IMR-90 (cell line): ENCODE data around the gene EPHB1. TPM values are rescaled to one million over a fixed set of nuclear protein-coding genes. Genes with fewer than 3 reads are reported as not detected.

Source experiments
- ATAC-seq: fragments of 200-7000 bp; cut with Tn5 transposase; 2 replicates; pipeline ENCODE4 v1.9.1; 2020; ENCODE audit warnings: low read depth, mild to moderate bottlenecking, moderate library complexity
- BruUV-seq: library from RNA; stranded (reverse); fragments of 400-500 nt; replicated peaks from 2 replicates; lab custom pipeline; 2021; lab: Mats Ljungman, UMichigan
- CTCF ChIA-PET: fragments of 300-600 bp; formaldehyde crosslinking; extraction: SDS; loops from one replicate; lab custom pipeline; 2021; ENCODE audit warnings: antibody characterized with exemption; lab: Yijun Ruan, JAX
- POLR2A ChIA-PET: fragments of 300-600 bp; sonication (Branson Sonifier 250); formaldehyde crosslinking; loops from one replicate; lab custom pipeline; 2022; ENCODE audit warnings: antibody characterized with exemption; ENCODE audit not compliant: unreplicated experiment; lab: Charles Lee
- DNase-seq: peaks from one replicate; pipeline ENCODE4 v3.0.0; 2013
- H2AFZ ChIP-seq: replicated peaks from 2 replicates; pipeline ENCODE3; 2013; ENCODE audit warnings: low read length, mild to moderate bottlenecking; ENCODE audit not compliant: poor library complexity
- H2AK5ac ChIP-seq: 2 replicates; pipeline ENCODE4 v1.6.1; 2013; ENCODE audit warnings: low read depth, low read length, inconsistent platforms
- H2AK9ac ChIP-seq: replicated peaks from 2 replicates; pipeline ENCODE3; 2013; ENCODE audit warnings: mild to moderate bottlenecking, low read depth, low read length, moderate library complexity; ENCODE audit not compliant: poor library complexity
- H2BK120ac ChIP-seq: 2 replicates; pipeline ENCODE4 v1.6.1; 2013; ENCODE audit warnings: low read depth, low read length, inconsistent platforms
- H2BK15ac ChIP-seq: 3 replicates; pipeline ENCODE4 v1.6.1; 2013; ENCODE audit warnings: low read depth, low read length, inconsistent platforms
- H2BK20ac ChIP-seq: 2 replicates; pipeline ENCODE4 v1.6.1; 2013; ENCODE audit warnings: low read depth, mild to moderate bottlenecking, inconsistent platforms, low read length, moderate library complexity
- H2BK5ac ChIP-seq: 2 replicates; pipeline ENCODE4 v1.6.1; 2013; ENCODE audit warnings: mild to moderate bottlenecking, low read depth, low read length, inconsistent platforms; ENCODE audit not compliant: poor library complexity, severe bottlenecking
- H3K14ac ChIP-seq: replicated peaks from 2 replicates; pipeline ENCODE4 v1.6.1; 2013; ENCODE audit warnings: low read depth, low read length, inconsistent platforms
- H3K18ac ChIP-seq: 2 replicates; pipeline ENCODE4 v1.6.1; 2013; ENCODE audit warnings: low read depth, low read length, control low read depth
- H3K23ac ChIP-seq: 2 replicates; pipeline ENCODE4 v1.6.1; 2013; ENCODE audit warnings: low read depth, low read length, inconsistent platforms
- H3K27ac ChIP-seq: 2 replicates; pipeline ENCODE4 v1.5.1; 2013; ENCODE audit warnings: mild to moderate bottlenecking, control low read depth, low read length; ENCODE audit not compliant: insufficient read depth
- H3K27me3 ChIP-seq: 2 replicates; pipeline ENCODE4 v1.6.1; 2013; ENCODE audit warnings: low read length; ENCODE audit not compliant: control insufficient read depth, insufficient read depth
- H3K36me3 ChIP-seq: 2 replicates; pipeline ENCODE4 v1.6.1; 2013; ENCODE audit warnings: low read length, mixed read lengths; ENCODE audit not compliant: control insufficient read depth, insufficient read depth
- H3K4ac ChIP-seq: 2 replicates; pipeline ENCODE4 v1.6.1; 2013; ENCODE audit warnings: low read depth, low read length, inconsistent platforms
- H3K4me1 ChIP-seq: 2 replicates; pipeline ENCODE4 v1.6.1; 2013; ENCODE audit warnings: low read length, mixed read lengths; ENCODE audit not compliant: control insufficient read depth, insufficient read depth
- H3K4me2 ChIP-seq: 2 replicates; pipeline ENCODE4 v1.6.1; 2013; ENCODE audit warnings: low read depth, mild to moderate bottlenecking, control low read depth, low read length, moderate library complexity
- H3K4me3 ChIP-seq: 2 replicates; pipeline ENCODE4 v1.5.1; 2013; ENCODE audit warnings: low read depth, mild to moderate bottlenecking, control low read depth, low read length, moderate library complexity; ENCODE audit not compliant: insufficient read depth
- H3K56ac ChIP-seq: 2 replicates; pipeline ENCODE4 v1.6.1; 2013; ENCODE audit warnings: low read length, inconsistent platforms; ENCODE audit not compliant: insufficient read depth; ENCODE audit errors: extremely low read depth
- H3K79me1 ChIP-seq, 2 experiments: 2 replicates each; pipeline ENCODE4 v1.6.1; 2013; ENCODE audit warnings: low read length in 2 of 2, inconsistent platforms in 1 of 2, low read depth in 1 of 2
- H3K9ac ChIP-seq: 2 replicates; pipeline ENCODE4 v1.6.1; 2013; ENCODE audit warnings: low read depth, low read length, control low read depth
- H3K9me1 ChIP-seq: 2 replicates; pipeline ENCODE4 v1.6.1; 2013; ENCODE audit warnings: low read length, inconsistent platforms; ENCODE audit not compliant: insufficient read depth
- H3K9me3 ChIP-seq: 2 replicates; pipeline ENCODE4 v1.6.1; 2013; ENCODE audit warnings: low read length; ENCODE audit not compliant: control insufficient read depth, insufficient read depth
- H4K20me1 ChIP-seq: 2 replicates; pipeline ENCODE4 v1.6.1; 2013; ENCODE audit warnings: low read length, inconsistent platforms; ENCODE audit not compliant: insufficient read depth
- H4K5ac ChIP-seq: 2 replicates; pipeline ENCODE4 v1.6.1; 2013; ENCODE audit warnings: mild to moderate bottlenecking, low read depth, low read length, control low read depth
- H4K8ac ChIP-seq, 2 experiments: 2 replicates each; pipeline ENCODE4 v1.6.1; 2013; ENCODE audit warnings: low read depth in 2 of 2, low read length in 2 of 2, control low read depth in 1 of 2, inconsistent platforms in 1 of 2
- H4K91ac ChIP-seq: 2 replicates; pipeline ENCODE4 v1.6.1; 2013; ENCODE audit warnings: low read depth, low read length, inconsistent platforms; ENCODE audit not compliant: insufficient read depth
- CEBPB ChIP-seq: IDR thresholded peaks from 2 replicates; pipeline ENCODE4 v1.6.1; 2012; ENCODE audit warnings: low read depth, low read length, improper control_type of control experiment
- CHD1 ChIP-seq: IDR thresholded peaks from 2 replicates; pipeline ENCODE4 v1.6.1; 2012; ENCODE audit warnings: low read depth, low read length, improper control_type of control experiment
- CTCF ChIP-seq: conservative IDR thresholded peaks from 2 replicates; pipeline ENCODE4 v1.5.1; 2012; ENCODE audit warnings: mild to moderate bottlenecking, low read depth, low read length, improper control_type of control experiment
- POLR2A ChIP-seq: IDR thresholded peaks from 2 replicates; pipeline ENCODE4 v1.6.1; 2012; ENCODE audit warnings: mild to moderate bottlenecking, low read depth, low read length
- RAD21 ChIP-seq: IDR thresholded peaks from 2 replicates; pipeline ENCODE4 v1.6.1; 2012; ENCODE audit warnings: low read length, improper control_type of control experiment
- RFX5 ChIP-seq: IDR thresholded peaks from 2 replicates; pipeline ENCODE4 v1.8.0; 2012; ENCODE audit warnings: low read depth, mild to moderate bottlenecking, low read length, moderate library complexity
- WGBS, 2 experiments: methylation state at CpG; one replicate each; pipeline versions ENCODE4 v1.1.5 to v1.1.7; 2013; ENCODE audit warnings: missing lambda C conversion rate in 2 of 2; ENCODE audit not compliant: insufficient read length in 1 of 2; ENCODE audit errors: extremely low coverage in 2 of 2; 5-methylcytosine and 5-hydroxymethylcytosine counted together
- dilution Hi-C: fragments of 300-500 bp; cut with HindIII; formaldehyde crosslinking; loops from one replicate; pipeline ENCODE4 v1.14.3; 2018; ENCODE audit warnings: low sequenced_read_pairs; ENCODE audit not compliant: unreplicated experiment
- in situ Hi-C: fragments of 300-500 bp; cut with MboI; formaldehyde crosslinking; loops from 3 replicates; pipeline ENCODE4 v1.14.3; 2019; ENCODE audit warnings: low sequenced_read_pairs, inconsistent platforms, mixed read lengths
- intact Hi-C: fragments of 100-400 bp; cut with micrococcal nuclease; formaldehyde crosslinking; loops from 2 replicates; pipeline ENCODE4 v1.10.0; 2022
- polyA plus RNA-seq, 3 experiments: library from polyadenylated mRNA; depleted of rRNA; stranded (reverse); fragments of >200 nt; gene quantifications; 2 replicates each; pipeline ENCODE4 v1.2.3, GENCODE V29; 2012; ENCODE audit warnings: low replicate concordance in 1 of 3
- total RNA-seq: library from RNA; depleted of rRNA; stranded (reverse); fragments of >200 nt; gene quantifications from 2 replicates; pipeline ENCODE4 v1.2.3, GENCODE V29; 2012
- TF ChIP-seq, protein P1 (sequence below): fragments of 150-350 bp; IDR thresholded peaks from 2 replicates; pipeline ENCODE4 v1.6.1; 2017; ENCODE audit warnings: mild to moderate bottlenecking, antibody characterized with exemption, low read length, low read depth

Gene EPHB1
- total and polyA plus RNA-seq, 2 of the 4 experiments (the other 2 are of a cell fraction): 0.17 to 0.36 TPM

GRCh38 chr3:134978658-134979057 is 183.6 kb downstream of the EPHB1 start:
- H2BK5ac ChIP-seq: no peak overlapping the region
- no peak overlapping the region for H3K14ac ChIP-seq
- no peak overlapping the region for H2AK9ac ChIP-seq
- H3K9me3 ChIP-seq: no peaks in the 10 kb centered on the region
- no peaks in the 10 kb centered on the region for H4K20me1 ChIP-seq
- no CpG with 5 or more reads among the region's 1 CpG for WGBS, 2 experiments
- POLR2A ChIA-PET: interaction anchor here (0.5 kb wide), 1 partner anchor 242 kb away, joined by 5 read pairs; no protein-coding TSS in a partner anchor
- no peaks in the 10 kb centered on the region for H3K36me3 ChIP-seq
- no peaks in the 10 kb centered on the region for H3K4me1 ChIP-seq
- no peak overlapping the region for H3K23ac ChIP-seq
- no peak overlapping the region for H3K9ac ChIP-seq
- no peak overlapping the region for H2AK5ac ChIP-seq
- no peak overlapping the region for H4K5ac ChIP-seq
- H3K27me3 ChIP-seq: no peaks in the 10 kb centered on the region
- no peak overlapping the region for H3K18ac ChIP-seq
- TF ChIP-seq CHD1 (no peak), RFX5 (no peak), RAD21 (no peak), CTCF (no peak), CEBPB (no peak), POLR2A (no peak)
- TF ChIP-seq, protein P1, sequence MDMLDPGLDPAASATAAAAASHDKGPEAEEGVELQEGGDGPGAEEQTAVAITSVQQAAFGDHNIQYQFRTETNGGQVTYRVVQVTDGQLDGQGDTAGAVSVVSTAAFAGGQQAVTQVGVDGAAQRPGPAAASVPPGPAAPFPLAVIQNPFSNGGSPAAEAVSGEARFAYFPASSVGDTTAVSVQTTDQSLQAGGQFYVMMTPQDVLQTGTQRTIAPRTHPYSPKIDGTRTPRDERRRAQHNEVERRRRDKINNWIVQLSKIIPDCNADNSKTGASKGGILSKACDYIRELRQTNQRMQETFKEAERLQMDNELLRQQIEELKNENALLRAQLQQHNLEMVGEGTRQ: no peak
- H3K56ac ChIP-seq: no peak overlapping the region
- dilution Hi-C loops: no loop called here
- H2BK120ac ChIP-seq: no peak overlapping the region
- H3K9me1 ChIP-seq: no peaks in the 10 kb centered on the region
- no peak overlapping the region for H3K4me2 ChIP-seq
- no peak overlapping the region for H4K91ac ChIP-seq
- CTCF ChIA-PET: no interaction called here
- no peaks in the 10 kb centered on the region for H3K79me1 ChIP-seq
- H4K8ac ChIP-seq: no peak overlapping the region
- no peak overlapping the region for H2AFZ ChIP-seq
- intact Hi-C loops: no loop called here
- DNase-seq: no peak
- no TSS peak for BruUV-seq
- H2BK15ac ChIP-seq: no peak overlapping the region
- H3K27ac ChIP-seq: no peak overlapping the region
- H2BK20ac ChIP-seq: no peak overlapping the region
- in situ Hi-C loops: no loop called here
- H3K4me3 ChIP-seq: no peak overlapping the region
- no peak for ATAC-seq
- H3K4ac ChIP-seq: no peak overlapping the region
